Stimulated activated CD8-positive, alpha-beta memory T cell treated with anti-CD3 and anti-CD28 coated beads, Interleukin-12 subunit alpha, Interleukin-12 subunit beta, amount 100 ng/mL, for 24 hours (primary cell): Measurements from ENCODE around the gene CCDC54.

Experiments
- DNase-seq: peaks from one replicate; pipeline ENCODE4 v3.0.0-alpha.2; 2020; ENCODE audit errors: extremely low read depth

CCDC54 gene

GRCh38 chr3:107392549-107393165 lies 15.4 kb downstream of the CCDC54 start:
- no peak for DNase-seq

- no peak for DNase-seq
Observed at GRCh38 chr3:107394502-107394901, 17.3 kb downstream of the CCDC54 start.

GRCh38 chr3:107395066-107395465 lies 17.8 kb downstream of the CCDC54 start:
- no peak for DNase-seq

GRCh38 chr3:107401301-107401700 lies 24.1 kb downstream of the CCDC54 start:
- DNase-seq: no peak

- DNase-seq: no peak
Observed at GRCh38 chr3:107402214-107402613, 25.0 kb downstream of the CCDC54 start.

- no peak for DNase-seq
Observed at GRCh38 chr3:107404727-107405469, 27.7 kb downstream of the CCDC54 start.

- DNase-seq: no peak
Observed at GRCh38 chr3:107407355-107407754, 30.1 kb downstream of the CCDC54 start.

- no peak for DNase-seq
Observed at GRCh38 chr3:107408513-107408912, 31.3 kb downstream of the CCDC54 start.

GRCh38 chr3:107409365-107409764 lies 32.1 kb downstream of the CCDC54 start:
- no peak for DNase-seq

- DNase-seq: no peak
Observed at GRCh38 chr3:107410606-107411005, 33.4 kb downstream of the CCDC54 start.

- no peak for DNase-seq
Observed at GRCh38 chr3:107411056-107411455, 33.8 kb downstream of the CCDC54 start.

GRCh38 chr3:107411779-107412178 lies 34.5 kb downstream of the CCDC54 start:
- DNase-seq: no peak

- no peak for DNase-seq
Observed at GRCh38 chr3:107412376-107412775, 35.1 kb downstream of the CCDC54 start.

- DNase-seq: no peak
Observed at GRCh38 chr3:107413264-107413663, 36.0 kb downstream of the CCDC54 start.

- no peak for DNase-seq
Observed at GRCh38 chr3:107414325-107414964, 37.2 kb downstream of the CCDC54 start.

- no peak for DNase-seq
Observed at GRCh38 chr3:107416138-107416537, 38.9 kb downstream of the CCDC54 start.

- no peak for DNase-seq
Observed at GRCh38 chr3:107416886-107417285, 39.6 kb downstream of the CCDC54 start.

- DNase-seq: no peak
Observed at GRCh38 chr3:107421170-107421792, 44.0 kb downstream of the CCDC54 start.

- no peak for DNase-seq
Observed at GRCh38 chr3:107421881-107422280, 44.6 kb downstream of the CCDC54 start.

GRCh38 chr3:107425033-107425432 lies 47.8 kb downstream of the CCDC54 start:
- no peak for DNase-seq

GRCh38 chr3:107426223-107426622 lies 49.0 kb downstream of the CCDC54 start:
- DNase-seq: no peak
